ENCODE measurements around the gene PLEKHM2.

- TF ChIP-seq, protein P1, sequence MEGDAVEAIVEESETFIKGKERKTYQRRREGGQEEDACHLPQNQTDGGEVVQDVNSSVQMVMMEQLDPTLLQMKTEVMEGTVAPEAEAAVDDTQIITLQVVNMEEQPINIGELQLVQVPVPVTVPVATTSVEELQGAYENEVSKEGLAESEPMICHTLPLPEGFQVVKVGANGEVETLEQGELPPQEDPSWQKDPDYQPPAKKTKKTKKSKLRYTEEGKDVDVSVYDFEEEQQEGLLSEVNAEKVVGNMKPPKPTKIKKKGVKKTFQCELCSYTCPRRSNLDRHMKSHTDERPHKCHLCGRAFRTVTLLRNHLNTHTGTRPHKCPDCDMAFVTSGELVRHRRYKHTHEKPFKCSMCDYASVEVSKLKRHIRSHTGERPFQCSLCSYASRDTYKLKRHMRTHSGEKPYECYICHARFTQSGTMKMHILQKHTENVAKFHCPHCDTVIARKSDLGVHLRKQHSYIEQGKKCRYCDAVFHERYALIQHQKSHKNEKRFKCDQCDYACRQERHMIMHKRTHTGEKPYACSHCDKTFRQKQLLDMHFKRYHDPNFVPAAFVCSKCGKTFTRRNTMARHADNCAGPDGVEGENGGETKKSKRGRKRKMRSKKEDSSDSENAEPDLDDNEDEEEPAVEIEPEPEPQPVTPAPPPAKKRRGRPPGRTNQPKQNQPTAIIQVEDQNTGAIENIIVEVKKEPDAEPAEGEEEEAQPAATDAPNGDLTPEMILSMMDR (conservative IDR thresholded peaks at IDR 0.05 in 1 of 2, IDR thresholded peaks at IDR 0.05 in 1 of 2; ENCODE audit: extremely low read depth in 1 of 2, insufficient read depth in 1 of 2, low read depth in 1 of 2, low read length in 2 of 2): no peak
- TF ChIP-seq EZH2 (IDR thresholded peaks at IDR 0.05; ENCODE audit: borderline replicate concordance, low read length): no peak
Measured at GRCh38 chr1:15649937-15650336, 34.2 kb upstream of the PLEKHM2 start.

Measured in mammary epithelial cell (primary cell).